ENCODE data around the gene ADA.

DNA sequence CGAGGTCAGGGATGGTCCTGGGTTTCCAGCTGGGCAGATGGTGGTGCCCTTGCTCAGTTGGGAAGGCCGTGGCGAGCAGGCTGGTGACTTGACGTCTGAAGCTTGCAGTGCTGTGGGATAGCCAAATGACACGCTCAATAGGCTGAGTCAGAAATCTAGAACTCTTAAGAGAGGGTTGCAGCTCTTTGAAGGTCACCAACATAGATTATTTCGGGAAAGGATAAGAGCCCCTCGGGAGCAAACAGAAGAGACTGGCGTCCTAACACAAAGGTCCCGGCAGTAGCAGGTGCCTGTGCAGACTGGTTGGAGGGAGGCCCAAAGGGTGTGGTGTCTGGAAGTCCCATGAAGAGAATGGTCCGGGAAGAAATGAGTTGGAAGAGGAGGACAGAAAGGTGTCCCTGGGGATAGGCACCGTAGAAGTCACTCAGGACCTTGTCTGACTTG lies 50.7 kb downstream of the ADA start:
- TF ChIP-seq, protein P1, sequence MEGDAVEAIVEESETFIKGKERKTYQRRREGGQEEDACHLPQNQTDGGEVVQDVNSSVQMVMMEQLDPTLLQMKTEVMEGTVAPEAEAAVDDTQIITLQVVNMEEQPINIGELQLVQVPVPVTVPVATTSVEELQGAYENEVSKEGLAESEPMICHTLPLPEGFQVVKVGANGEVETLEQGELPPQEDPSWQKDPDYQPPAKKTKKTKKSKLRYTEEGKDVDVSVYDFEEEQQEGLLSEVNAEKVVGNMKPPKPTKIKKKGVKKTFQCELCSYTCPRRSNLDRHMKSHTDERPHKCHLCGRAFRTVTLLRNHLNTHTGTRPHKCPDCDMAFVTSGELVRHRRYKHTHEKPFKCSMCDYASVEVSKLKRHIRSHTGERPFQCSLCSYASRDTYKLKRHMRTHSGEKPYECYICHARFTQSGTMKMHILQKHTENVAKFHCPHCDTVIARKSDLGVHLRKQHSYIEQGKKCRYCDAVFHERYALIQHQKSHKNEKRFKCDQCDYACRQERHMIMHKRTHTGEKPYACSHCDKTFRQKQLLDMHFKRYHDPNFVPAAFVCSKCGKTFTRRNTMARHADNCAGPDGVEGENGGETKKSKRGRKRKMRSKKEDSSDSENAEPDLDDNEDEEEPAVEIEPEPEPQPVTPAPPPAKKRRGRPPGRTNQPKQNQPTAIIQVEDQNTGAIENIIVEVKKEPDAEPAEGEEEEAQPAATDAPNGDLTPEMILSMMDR (IDR thresholded peaks at IDR 0.05; ENCODE audit: low read length): no peak
- TF ChIP-seq EZH2 (optimal IDR thresholded peaks at IDR 0.05; ENCODE audit: low read depth, low read length): no peak
